ENCODE measurements around the gene B4GAT1.

The B4GAT1 gene

DNA sequence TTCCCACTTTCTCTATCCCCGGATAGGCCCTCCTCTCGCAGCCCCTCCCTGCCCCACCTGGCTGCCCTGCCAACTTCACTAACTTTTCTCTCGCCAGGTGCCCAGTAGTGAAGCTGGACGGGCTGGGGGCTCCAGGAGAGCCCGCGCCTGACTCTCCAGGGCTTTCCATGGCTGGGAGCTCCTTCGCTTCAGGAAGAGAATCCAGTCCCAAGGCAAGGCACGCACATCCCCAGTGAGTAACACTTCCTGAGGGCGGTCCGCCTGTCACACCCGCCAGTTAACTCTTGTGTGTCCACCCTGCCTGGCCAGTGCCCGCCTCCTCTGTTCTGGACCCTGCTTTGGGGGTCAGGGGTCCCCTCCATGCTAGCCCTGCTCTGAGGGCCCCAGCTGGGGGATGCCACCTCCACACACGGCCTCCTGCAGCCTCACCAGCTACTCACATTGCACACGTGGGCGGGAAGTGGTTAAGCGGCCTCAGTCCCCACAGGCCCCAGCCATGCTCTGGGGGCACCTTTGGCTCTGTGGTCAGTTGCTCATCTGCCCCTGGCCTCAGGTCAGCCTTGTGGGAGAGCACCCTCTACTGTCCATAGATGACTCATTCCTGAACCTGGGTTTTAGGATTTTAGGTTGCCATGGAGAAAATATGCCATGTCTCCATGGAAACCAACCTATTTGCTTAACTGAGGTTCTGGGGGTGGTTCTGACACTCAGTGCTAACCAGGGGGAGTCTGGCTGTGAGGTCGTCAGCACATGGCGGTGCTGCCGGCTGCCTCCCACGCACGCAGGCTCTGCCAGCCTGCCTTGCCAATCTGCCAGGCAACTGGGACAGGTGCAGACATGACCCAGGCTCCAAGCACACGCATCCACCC, 11.0 kb downstream of the B4GAT1 start, which contains the start of gene RIN1:
Gene RIN1, minus strand, starts transcription at position 201 of the 869 bp plus-strand sequence. Its CDS starts 32 bp downstream, at position 169.
- DNase-seq (ENCODE audit: low read depth in 3 of 3) = no peak

DNA sequence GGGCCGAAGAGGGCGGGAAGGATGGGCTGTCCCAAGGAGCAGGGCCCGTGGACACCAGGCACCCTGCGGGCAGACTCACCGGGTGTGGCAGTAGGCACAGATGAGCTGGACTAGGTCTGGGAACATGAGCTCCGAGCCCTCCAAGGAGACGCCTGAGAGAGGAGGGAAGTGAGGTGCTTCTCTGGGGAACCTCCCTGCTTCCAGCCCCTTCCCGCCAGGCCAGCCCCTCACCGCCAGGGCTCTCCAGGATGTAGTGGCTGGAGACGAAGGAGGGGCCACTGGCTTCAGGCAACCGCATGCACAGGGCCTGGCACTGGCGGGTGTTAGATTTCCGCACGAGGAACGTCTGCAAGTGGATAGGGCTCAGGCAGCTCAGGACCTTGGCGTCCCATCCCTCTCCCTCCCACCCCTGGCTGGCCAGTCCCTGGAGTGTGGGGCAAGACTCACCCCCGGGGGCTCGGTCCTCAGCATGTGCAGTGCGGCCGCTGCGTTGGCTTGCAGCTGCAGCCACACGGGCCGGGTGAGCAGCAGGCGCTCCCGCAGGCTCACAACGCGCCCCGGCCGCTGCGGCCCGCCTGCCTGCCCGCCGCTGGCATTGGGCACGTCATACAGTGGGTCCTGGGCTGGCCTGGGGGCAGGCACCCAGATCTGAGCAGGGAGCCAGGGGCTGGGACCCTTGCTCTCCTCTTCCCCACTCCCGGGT, 11.7 kb downstream of the B4GAT1 start:
- no peak for DNase-seq (ENCODE audit: low read depth in 3 of 3)

DNA sequence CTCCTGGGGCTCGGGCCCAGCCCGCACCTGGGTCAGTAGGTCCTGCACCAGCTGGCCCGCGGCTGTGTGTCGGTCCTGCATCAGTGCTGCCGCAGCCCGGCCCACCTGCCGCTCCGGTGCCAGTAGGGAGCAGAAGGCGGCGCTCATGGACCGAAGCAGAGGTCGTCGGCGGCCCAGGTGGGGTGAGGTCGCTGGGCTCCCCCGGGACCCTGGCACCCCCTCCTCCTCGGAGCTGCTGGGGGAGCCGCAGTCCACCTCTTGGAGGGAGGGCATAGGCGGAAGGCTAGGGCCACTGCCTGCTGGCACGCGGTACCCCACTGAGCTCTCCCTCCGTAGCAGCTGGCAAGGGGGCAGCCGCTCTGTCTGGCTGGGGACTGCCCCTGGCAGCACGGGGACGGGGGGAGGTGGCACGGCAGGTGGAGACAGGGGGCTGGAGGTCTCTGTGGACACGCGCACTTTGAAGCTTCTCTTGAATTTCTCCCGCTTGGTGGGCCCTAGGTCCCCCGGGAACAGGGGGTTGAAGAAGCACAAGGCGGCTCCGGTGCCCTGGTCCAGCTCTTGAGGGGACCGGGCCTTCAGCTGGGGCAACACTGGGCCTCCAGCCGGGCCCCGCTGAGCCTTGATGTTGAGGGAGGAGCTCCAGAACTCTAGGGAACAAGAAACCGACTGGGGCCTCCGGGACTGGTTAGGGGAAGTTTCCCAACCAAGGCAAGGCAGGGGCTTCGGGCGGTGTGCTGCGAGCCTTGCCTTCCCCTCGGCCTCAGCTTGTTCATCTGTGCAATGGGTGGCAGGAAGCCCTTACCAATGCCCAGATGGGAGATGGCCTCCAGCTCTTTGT, 12.6 kb downstream of the B4GAT1 start:
- no peak for DNase-seq (ENCODE audit: low read depth in 3 of 3)

DNA sequence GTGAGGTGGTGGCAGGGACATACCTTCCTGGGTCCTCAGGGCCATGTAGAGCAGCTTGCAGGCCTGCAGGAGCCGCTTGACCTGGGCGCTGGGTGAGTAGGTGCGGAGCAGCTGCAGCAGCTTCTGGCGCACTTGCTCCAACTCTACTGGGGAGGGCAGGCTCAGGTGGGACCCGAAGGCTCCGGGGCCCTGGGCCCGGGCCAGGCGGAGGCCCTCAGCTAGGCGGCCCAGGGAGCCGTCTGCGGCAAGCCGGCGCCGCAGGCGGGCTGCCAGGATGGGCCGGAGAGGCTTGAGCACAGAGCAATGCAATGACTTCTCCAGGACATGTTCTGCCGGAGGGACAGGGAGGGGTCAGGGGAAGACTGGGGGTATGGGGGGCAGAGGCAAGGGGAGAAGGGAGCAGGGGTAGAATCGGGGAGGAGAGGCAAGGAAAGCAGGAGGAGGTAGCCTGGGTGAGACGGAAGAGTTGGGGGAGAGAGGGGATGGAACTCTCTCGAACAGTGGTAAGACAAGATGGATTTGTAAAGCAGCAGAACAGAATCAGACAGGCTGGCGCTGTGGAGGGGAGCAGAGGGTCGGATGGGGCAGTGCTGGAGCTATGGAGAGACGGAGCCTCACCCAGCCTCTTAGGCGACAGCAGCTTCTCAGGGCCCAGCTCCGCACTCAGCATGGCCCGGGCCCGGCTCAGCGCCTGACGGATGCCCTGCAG, 13.4 kb downstream of the B4GAT1 start:
- DNase-seq (ENCODE audit: low read depth in 3 of 3) = no peak

DNA sequence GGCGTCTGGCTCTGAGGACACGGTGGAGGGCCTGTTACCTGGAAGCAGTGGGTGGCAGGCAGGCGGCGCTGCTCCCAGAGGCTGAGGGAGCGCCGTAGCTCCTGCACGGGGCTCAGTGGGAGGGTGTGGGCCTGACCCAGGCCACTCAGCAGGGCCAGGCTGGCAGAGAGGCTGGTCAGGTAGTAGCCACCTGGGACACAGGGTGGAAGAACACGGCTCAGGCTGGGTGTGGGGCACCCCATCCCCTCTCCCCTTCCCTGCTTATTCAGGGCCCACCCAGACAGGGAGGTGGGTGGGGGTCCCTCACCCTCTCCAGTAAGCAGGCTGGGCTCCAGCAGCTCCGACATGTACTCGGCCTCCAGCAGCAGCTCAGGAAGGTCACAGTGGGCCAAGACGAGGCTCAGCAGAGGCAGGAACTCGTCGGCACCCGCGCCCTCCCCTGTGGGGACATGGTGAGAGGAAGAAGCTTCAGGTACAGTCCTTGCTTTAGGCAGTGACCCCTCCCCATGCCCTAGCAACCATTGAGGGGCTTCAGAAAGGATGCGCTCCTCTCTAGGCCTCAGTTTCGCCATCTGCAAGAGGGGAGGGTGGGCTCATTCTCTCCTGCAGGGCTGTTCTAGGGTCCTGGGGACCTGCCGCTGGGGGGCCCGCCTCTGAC, 14.1 kb downstream of the B4GAT1 start:
- DNase-seq (ENCODE audit: low read depth in 3 of 3) = no peak

DNA sequence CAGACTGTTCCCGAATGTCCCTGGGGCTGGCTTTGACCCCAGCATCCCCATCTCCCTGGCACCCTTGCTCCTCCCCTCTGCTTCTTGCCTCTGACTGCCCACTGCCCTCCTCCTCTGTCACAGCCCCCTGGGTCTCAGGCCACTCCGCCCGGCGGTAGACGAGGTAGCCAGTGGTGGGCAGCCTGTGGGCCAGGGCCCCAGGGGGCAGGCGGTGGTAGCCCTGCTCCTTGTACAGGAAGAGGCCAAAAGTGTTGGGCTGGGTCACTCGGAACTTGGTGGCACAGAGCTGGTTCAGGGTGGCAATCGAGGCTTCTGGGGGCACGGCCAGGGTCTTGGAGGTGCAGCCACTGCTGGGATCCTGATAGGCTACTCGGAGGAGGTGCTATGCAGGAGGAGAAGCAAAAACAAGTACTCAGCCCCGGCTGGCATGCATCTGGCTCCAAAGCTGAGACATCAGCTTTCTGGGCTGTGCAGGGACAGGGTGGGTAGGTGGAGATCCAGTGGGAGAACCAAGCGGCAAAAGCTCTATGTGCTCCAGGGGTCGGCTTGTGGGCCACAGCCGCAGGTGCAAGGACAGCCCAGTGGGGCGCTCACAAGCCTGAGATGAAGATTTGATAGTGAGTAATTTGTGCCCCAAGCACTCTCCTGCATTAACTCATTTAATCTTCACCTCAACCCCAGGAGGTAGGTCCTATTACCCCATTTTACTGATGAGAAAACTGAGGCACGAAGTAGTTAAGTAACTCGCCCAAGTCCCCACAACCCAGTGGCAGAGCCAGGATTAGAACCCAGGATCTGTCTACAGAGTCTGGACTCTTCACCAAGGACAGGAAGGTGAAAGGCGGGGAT, 14.8 kb downstream of the B4GAT1 start:
- no peak for DNase-seq (ENCODE audit: low read depth in 3 of 3)

DNA sequence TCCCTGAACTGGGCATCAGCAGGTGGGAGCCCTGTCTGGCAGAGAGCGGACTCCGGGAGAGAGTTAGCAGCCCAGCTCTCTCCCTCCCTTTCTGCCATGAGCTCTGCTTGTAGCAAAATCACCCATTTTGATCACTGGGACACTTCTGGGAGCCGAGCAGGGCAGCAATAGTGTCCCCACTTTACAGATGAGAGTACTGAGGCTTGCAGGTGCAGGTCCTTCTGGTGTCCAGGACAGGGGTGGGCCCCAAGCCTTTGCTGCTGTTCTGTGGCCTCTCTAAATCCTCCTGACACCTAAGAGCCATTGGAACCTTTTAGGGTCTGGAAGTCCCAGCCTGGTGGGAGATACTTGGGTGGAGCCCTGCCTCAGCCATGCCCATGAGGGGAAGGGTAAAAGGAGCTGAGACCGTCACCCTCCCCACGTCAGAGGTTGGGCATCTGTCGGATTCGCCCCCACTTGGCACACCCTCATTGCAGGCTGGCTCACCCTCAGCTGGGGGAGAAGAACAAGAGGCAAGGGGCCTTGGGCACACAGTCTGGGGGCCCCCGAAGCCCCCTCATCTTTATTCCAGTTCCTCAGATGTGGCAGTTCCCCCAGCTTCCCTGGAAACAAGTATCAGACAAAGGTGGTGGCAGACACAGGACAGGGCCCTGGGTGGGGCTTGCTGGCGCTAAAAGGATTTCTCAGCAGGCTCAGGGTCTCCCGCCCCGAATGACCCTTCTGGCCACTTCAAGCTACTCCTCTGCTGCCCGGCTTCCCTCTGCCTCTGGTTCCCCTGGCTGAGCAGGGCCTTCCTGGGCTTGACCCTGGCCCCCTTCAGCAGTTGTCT, 15.7 kb downstream of the B4GAT1 start:
- DNase-seq (ENCODE audit: low read depth in 3 of 3) = no peak

DNA sequence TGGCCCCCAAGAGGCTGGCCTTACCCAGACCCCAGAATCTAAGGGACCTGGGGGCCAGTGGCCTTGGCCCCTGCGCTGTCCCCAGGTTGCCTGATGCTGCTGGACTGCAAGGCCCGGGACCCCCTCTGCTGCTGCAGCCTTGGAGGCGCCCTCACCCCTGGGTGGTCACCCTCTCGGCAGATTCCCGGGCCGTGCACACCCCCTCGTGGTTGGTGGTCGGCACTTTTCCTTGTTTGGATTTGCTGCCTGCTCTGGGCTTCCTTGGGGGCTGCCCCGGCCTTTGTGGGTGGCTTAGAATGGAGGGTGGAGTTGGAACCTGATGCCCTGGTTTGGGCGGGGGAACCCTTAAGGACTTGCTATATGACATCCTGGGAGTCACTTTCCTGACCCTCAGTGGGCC, 16.5 kb downstream of the B4GAT1 start:
- no peak for DNase-seq (ENCODE audit: low read depth in 3 of 3)

DNA sequence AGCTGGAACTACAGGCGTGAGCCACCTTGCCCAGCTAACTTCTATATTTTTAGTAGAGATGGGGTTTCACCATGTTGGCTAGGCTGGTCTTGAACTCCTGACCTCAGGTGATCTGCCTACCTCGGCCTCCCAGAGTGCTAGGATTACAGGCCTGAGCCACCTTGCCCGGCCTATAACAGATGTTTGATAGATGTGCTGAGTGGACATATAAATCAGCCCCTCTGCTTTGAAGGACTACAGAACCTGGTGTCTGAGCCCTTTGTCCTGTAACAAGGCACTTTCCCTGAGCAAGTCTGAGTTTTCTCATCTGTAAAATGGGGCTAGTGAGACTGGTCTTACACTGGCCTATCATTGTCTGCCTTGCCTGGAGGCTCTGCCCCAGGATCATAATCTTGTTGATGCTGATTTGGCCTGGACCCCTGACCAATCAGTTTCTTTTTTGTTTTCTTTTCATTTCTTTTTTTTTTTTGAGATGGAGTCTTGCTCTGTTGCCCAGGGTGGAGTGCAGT, 18.2 kb downstream of the B4GAT1 start:
- DNase-seq (ENCODE audit: low read depth in 3 of 3) = no peak

DNA sequence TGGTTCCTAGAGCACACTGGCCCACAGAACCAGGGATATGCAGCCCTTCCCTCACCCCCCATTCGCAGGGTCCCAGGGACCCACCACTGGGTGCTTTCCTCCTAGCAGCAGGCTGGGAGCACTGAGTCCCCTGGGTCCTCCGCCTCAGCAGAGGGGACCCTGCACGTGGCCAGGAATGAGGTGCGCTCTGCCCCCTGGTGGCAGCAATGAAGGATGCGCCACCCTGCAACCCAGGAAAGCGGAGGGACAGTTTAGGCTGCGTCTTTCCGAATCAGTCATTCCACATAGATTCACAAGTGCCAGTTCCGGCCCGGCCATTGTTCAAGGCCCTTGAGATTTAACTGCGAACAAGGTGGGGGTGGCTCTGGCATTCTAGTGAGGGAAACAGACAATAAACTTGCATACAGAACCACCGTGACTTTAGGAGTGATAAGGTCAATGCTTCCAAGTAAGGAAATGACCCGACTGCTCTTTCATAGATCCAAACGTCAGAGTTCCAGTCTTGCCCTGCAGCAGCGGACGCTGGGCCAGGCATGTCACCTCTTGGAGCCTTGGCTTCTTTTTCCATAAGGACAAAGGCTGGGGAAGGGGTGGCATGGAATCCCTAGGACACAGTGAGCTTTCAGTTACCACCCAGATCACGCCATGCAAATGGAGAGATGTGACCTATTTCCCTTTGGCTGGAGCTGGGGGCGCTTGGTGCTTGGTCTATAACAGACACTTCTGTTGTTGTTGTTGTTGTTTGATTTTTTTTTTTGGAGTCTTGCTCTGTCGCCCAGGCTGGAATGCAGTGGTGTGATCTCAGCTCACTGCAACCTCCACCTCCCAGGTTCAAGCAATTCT, 18.9 kb downstream of the B4GAT1 start:
- DNase-seq (ENCODE audit: low read depth in 3 of 3) = peak; percentile 61 to 69 (median 67)

DNA sequence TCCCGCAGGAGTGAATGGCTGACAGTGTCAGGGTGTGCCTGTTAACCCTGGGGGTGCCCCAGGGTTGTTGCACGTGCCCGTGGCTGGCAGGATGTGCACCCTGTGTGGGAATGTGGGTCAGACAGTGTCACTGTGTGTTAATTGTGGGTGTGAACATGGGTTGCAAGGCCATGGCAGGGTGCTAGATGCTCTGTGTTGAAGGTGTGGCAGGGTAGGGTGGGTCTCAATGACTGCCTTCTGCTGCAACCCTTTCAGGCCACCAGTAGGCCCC, 19.5 kb downstream of the B4GAT1 start:
- DNase-seq (ENCODE audit: low read depth in 3 of 3) = no peak

DNA sequence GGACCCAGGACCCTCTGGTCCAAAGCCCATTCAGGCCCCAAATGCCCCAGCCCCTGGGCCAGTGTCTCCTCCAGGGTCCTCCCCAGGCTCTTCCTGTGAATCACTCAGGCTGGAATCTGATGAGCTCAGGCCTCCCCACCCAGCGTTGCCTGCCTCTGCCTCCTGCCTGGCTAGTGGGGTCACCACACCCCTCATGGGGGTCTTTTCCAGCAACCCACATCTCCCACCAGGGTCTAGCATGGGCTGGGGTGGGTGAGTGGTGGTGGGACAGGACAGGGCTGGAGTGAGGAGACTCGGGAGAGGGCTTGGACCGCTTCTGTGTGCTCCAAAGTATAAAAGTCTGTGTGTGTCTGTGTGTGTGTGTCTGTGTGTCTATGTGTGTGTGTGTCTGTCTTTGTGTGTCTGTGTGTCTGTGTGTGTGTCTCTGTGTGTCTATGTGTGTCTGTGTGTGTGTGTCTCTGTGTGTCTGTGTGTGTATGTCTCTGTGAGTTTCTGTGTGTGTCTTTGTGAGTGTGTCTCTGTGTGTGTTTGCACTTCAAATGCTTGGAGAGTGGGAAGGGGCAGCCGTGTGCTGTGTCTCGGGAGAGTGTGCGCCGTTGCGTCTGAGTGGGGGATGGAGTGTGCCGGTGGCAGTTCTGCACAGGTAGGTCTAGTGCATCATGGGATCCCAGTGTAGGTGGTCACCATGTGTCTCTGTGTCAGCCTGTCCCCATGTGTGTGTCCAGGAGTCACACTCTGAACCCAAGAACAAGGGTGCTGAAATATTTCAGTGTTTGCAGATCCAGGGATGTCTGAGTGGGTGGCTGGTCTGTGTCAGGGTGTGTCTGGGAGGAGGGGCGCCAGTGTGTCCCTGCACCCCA, 20.0 kb downstream of the B4GAT1 start:
- no peak for DNase-seq (ENCODE audit: low read depth in 3 of 3)

DNA sequence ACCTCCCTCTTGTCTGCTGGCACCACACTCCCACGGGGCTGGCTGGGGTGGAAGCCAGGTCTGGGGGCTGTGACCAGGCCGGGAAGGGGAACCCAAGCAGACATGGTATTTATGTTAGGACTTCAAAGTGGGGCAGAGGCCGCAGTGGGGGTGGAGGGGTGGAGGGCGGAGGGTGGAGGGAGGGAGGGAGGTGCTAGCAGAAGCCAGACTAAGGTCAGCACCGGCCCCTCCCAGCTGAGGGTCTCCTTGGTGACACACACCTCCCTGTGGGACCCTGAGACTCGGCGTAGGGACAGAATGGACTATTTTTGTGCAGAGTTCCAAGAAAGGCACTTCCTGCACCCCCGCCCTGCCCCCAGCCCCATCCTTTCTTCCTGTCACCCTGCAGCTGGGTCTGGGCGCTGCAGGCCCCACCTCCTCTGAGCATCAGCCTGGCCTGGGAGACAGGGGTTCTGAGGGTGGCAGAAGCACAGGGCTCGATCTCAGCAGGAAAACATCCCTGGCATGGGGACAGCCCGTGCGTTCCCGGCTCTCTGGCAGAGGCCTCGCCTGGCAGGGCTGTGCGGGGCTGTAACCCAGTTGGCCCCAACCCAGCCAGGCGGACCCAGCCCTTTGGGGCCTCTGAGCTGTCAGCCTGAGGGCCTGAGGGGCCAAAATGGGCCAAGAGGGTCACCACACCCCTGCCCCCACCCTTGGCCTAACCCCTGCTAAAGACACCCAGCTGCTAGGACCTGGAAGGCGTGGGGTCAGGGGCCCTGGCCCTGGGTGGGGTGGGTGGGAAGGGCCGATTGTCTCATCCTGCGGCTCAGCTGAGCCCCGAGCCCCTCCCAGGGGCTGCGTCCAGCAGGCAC, 20.9 kb downstream of the B4GAT1 start:
- no peak for DNase-seq (ENCODE audit: low read depth in 3 of 3)

DNA sequence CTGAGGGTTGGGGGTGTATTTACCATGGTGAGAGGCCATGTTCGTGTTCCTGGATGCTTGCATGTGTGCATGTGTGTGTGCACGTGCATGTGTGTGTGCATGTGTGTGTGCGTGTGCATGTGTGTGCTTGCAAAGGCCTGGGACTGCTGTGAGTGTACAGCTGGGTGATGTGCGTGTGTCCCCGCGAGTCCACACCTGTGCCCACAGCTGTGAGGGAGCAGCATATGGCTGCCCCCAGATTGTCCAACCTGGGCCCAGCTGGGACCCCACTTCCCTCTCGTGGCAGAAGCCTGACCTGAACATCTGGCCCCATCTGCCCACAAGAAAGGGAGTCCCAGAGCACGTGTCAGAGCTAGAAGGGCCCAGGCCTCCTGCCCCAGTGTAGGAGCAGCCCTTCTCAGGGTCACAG, 22.2 kb downstream of the B4GAT1 start:
- no peak for DNase-seq (ENCODE audit: low read depth in 3 of 3)

DNA sequence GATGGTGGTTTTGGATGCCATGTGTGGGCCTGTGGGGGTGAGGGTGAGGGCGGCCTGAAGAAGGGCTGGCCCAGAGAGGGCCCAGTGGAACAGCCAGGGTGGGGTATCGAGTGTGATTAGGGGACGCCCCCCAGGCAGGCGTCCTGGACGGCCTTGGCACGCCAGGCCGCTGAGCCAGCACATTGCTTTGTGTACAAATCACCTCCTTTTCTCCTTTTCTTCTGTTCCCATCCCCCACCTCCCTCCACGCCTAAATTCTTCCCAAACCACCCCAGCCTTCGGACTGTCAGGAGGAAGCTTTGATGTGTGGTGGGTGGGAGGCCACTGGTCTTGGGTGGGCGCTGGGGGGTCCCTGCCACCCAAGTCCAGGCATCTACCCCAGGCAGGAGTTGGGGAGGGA, 22.8 kb downstream of the B4GAT1 start:
- DNase-seq (ENCODE audit: low read depth in 3 of 3) = no peak

DNA sequence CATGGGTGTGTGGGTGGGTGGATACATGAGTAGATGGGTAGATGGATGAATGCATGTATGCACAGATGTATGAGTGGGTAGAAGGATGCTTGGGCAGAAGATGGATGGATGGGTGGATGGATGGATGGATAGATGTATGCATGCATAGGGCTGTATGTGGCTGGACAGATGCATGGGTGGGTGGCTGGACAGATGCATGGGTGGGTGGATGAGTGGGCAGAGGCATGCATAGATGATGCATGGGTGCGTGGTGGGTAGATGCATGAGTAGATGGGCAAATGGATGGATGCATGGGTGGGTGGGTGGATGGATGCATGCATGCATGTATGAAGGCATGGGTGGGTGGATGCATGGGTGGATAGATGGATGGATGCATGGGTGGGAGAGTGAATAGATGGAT, 23.7 kb downstream of the B4GAT1 start:
- no peak for DNase-seq (ENCODE audit: low read depth in 3 of 3)
